HEK293 (cell line): ENCODE measurements around the gene CNIH3.

Experiments used
- CTCF ChIA-PET: fragments of 350-600 bp; formaldehyde crosslinking; extraction: SDS; loops from one replicate; lab custom pipeline; 2021; ENCODE audit warnings: antibody characterized with exemption; lab: Yijun Ruan, JAX
- POLR2A ChIA-PET: fragments of 300-600 bp; formaldehyde crosslinking; extraction: SDS; loops from one replicate; lab custom pipeline; 2020; ENCODE audit warnings: antibody characterized with exemption, inconsistent platforms; lab: Yijun Ruan, JAX
- H3K27ac ChIP-seq: fragments of 200-500 bp; sonication (Bioruptor generic); 2 replicates; pipeline ENCODE4 v1.5.1; 2014; ENCODE audit warnings: low read depth, low read length, control low read depth, inconsistent platforms; ENCODE audit errors: extremely low read depth
- H3K36me3 ChIP-seq, 2 experiments: fragments of 200-500 bp in 1 of 2; sonication (Bioruptor generic) in 1 of 2; 1 replicate in 1 of 2; 2 replicates in 1 of 2; pipeline ENCODE4 v1.5.1; 2014 to 2017; ENCODE audit warnings: inconsistent platforms in 2 of 2, low read length in 2 of 2; ENCODE audit not compliant: control insufficient read depth in 2 of 2, insufficient read depth in 1 of 2
- H3K4me1 ChIP-seq: fragments of 200-500 bp; sonication (Bioruptor generic); 2 replicates; pipeline ENCODE4 v1.5.1; 2014; ENCODE audit warnings: mild to moderate bottlenecking, low read length, inconsistent platforms; ENCODE audit not compliant: control insufficient read depth, insufficient read depth
- H3K4me3 ChIP-seq: 2 replicates; pipeline ENCODE4 v1.5.1; 2011; ENCODE audit warnings: low read depth, mild to moderate bottlenecking, control low read depth, low read length, moderate library complexity
- H3K9me3 ChIP-seq: fragments of 200-500 bp; sonication (Bioruptor generic); 2 replicates; pipeline ENCODE4 v1.5.1; 2014; ENCODE audit warnings: low read depth, low read length, inconsistent platforms; ENCODE audit not compliant: control insufficient read depth, insufficient read depth
- GLIS2 ChIP-seq: fragments of 450-650 bp; formaldehyde crosslinking; IDR thresholded peaks from 2 replicates; pipeline ENCODE4 v1.5.1; 2016; ENCODE audit warnings: missing biosample characterization, missing genetic modification characterization
- PRDM1 ChIP-seq: fragments of 450-650 bp; formaldehyde crosslinking; IDR thresholded peaks from 2 replicates; pipeline ENCODE4; 2016; ENCODE audit warnings: missing biosample characterization, missing genetic modification characterization
- SETDB1 ChIP-seq: IDR thresholded peaks from one replicate; pipeline ENCODE4 v1.6.1; 2017; ENCODE audit warnings: mild to moderate bottlenecking, low read length, moderate library complexity, mixed read lengths; ENCODE audit not compliant: insufficient read length
- WT1 ChIP-seq: fragments of 450-650 bp; formaldehyde crosslinking; IDR thresholded peaks from 2 replicates; pipeline ENCODE4 v1.5.1; 2016; ENCODE audit warnings: missing biosample characterization, missing genetic modification characterization
- ZFHX2 ChIP-seq: fragments of 450-650 bp; formaldehyde crosslinking; conservative IDR thresholded peaks from 2 replicates; pipeline ENCODE4 v1.5.1; 2016; ENCODE audit warnings: missing biosample characterization, missing genetic modification characterization
- ZFP37 ChIP-seq: fragments of 450-650 bp; formaldehyde crosslinking; IDR thresholded peaks from 2 replicates; pipeline ENCODE4 v1.5.1; 2016; ENCODE audit warnings: missing biosample characterization, missing genetic modification characterization
- ZIC2 ChIP-seq: fragments of 450-650 bp; formaldehyde crosslinking; IDR thresholded peaks from 2 replicates; pipeline ENCODE4 v1.5.1; 2016; ENCODE audit warnings: missing biosample characterization, missing genetic modification characterization
- ZNF112 ChIP-seq: fragments of 450-650 bp; formaldehyde crosslinking; IDR thresholded peaks from 2 replicates; pipeline ENCODE4 v1.5.0; 2017; ENCODE audit warnings: missing biosample characterization, missing genetic modification characterization
- ZNF157 ChIP-seq: fragments of 450-650 bp; formaldehyde crosslinking; IDR thresholded peaks from 2 replicates; pipeline ENCODE4 v1.5.1; 2016; ENCODE audit warnings: missing biosample characterization, missing genetic modification characterization
- ZNF169 ChIP-seq: fragments of 450-650 bp; formaldehyde crosslinking; IDR thresholded peaks from 2 replicates; pipeline ENCODE4 v1.5.1; 2016; ENCODE audit warnings: missing biosample characterization, missing genetic modification characterization
- ZNF366 ChIP-seq: fragments of 450-650 bp; formaldehyde crosslinking; conservative IDR thresholded peaks from 2 replicates; pipeline ENCODE4 v1.5.1; 2016; ENCODE audit warnings: missing biosample characterization, missing genetic modification characterization
- ZNF518A ChIP-seq: fragments of 450-650 bp; formaldehyde crosslinking; conservative IDR thresholded peaks from 2 replicates; pipeline ENCODE4 v1.5.1; 2016; ENCODE audit warnings: low read depth, missing biosample characterization, missing genetic modification characterization
- ZNF585B ChIP-seq: fragments of 450-650 bp; formaldehyde crosslinking; IDR thresholded peaks from 2 replicates; pipeline ENCODE4 v1.5.1; 2016; ENCODE audit warnings: missing biosample characterization, missing genetic modification characterization
- ZNF626 ChIP-seq: fragments of 450-650 bp; sonication (Bioruptor Pico); formaldehyde crosslinking; IDR thresholded peaks from 2 replicates; pipeline ENCODE4 v1.5.1; 2018; ENCODE audit warnings: missing biosample characterization, missing genetic modification characterization, inconsistent platforms
- ZNF629 ChIP-seq: fragments of 450-650 bp; formaldehyde crosslinking; IDR thresholded peaks from 2 replicates; pipeline ENCODE4 v1.5.1; 2017; ENCODE audit warnings: missing biosample characterization, missing genetic modification characterization
- ZNF701 ChIP-seq: fragments of 450-650 bp; formaldehyde crosslinking; IDR thresholded peaks from 2 replicates; pipeline ENCODE4 v1.5.1; 2016; ENCODE audit warnings: missing biosample characterization, missing genetic modification characterization
- ZNF747 ChIP-seq: fragments of 450-650 bp; formaldehyde crosslinking; IDR thresholded peaks from 2 replicates; pipeline ENCODE4 v1.5.1; 2016; ENCODE audit warnings: missing biosample characterization, missing genetic modification characterization
- TF ChIP-seq, protein P1 (sequence below): fragments of 450-650 bp; formaldehyde crosslinking; IDR thresholded peaks from 2 replicates; pipeline ENCODE4 v1.5.1; 2016; ENCODE audit warnings: missing biosample characterization, missing genetic modification characterization, low read depth
- TF ChIP-seq, protein P2 (sequence below): fragments of 450-650 bp; formaldehyde crosslinking; IDR thresholded peaks from 2 replicates; pipeline ENCODE4 v1.5.0; 2017; ENCODE audit warnings: missing biosample characterization, missing genetic modification characterization, borderline replicate concordance
- TF ChIP-seq, protein P3 (sequence below): fragments of 450-650 bp; formaldehyde crosslinking; optimal IDR thresholded peaks from 2 replicates; pipeline ENCODE3; 2016; ENCODE audit warnings: missing biosample characterization, mild to moderate bottlenecking, missing genetic modification characterization

CNIH3 gene

DNA sequence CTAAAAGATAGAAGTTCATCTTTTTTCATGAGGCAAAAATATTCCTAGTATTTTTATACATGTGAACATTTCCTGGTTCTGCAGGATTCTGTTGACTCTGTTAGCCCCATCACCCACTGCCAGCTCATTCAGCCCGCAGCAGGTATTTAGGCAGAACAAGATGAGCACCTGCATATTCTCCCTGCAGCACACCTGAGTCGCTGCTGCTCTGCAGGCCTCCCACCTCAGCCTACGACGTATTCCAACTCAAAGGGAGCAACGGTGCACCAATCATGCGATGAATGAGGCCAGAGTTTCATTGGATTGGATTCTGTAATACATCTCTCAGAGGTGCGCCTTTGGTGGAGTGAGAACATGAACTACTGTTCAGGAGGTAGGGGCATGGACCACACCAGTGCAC, 87.6 kb downstream of the CNIH3 start (continued):
- TF ChIP-seq, protein P1, sequence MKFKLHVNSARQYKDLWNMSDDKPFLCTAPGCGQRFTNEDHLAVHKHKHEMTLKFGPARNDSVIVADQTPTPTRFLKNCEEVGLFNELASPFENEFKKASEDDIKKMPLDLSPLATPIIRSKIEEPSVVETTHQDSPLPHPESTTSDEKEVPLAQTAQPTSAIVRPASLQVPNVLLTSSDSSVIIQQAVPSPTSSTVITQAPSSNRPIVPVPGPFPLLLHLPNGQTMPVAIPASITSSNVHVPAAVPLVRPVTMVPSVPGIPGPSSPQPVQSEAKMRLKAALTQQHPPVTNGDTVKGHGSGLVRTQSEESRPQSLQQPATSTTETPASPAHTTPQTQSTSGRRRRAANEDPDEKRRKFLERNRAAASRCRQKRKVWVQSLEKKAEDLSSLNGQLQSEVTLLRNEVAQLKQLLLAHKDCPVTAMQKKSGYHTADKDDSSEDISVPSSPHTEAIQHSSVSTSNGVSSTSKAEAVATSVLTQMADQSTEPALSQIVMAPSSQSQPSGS (tag by site-specific recombination), result no peak
- TF ChIP-seq WT1 (tag by site-specific recombination), result no peak
- TF ChIP-seq ZNF747 (tag by site-specific recombination), result no peak
- no peak for TF ChIP-seq ZNF585B (tag by site-specific recombination)

DNA sequence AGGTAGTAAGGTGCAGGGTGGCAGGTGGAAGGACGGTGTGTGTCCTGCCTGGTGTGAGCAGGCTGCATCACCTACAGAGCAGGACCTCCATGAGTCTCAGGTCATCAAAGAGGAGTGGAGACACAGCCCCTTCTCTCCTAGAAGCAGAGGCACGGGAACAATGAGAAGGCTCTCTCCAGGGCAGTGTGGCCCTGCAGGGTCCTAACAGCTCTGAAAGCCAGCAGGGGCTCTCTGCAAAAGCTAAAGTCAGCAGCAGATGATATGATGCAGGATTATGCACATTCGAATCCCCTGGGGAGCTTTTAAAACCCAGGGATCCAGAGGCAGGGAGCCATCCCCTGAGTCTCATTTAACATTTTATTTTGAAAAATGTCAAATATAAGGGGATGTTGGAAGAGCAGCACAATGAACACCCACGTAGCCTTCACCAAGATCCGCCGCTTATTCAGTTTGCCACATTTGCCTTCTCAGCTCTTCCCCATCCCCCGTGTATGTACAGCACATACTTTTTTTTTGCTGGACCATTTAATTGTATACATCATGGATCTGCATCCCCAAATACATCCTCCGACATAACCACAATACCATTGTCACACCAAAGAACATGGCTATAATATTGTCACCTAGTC, 88.1 kb downstream of the CNIH3 start:
- no peak overlapping the region for H3K27ac ChIP-seq
- H3K4me3 ChIP-seq, result no peak overlapping the region
- H3K9me3 ChIP-seq, result no peaks in the 10 kb centered on the region
- CTCF ChIA-PET, result interaction anchor here (1.0 to 6.3 kb wide), 3 partner anchors 14 to 150 kb away, joined by 3 to 129 read pairs (median 5); no protein-coding TSS in a partner anchor
- TF ChIP-seq ZIC2 (tag by site-specific recombination), result peak; percentile 98
- no peak for TF ChIP-seq GLIS2
- no peaks in the 10 kb centered on the region for H3K36me3 ChIP-seq
- H3K4me1 ChIP-seq, result no peaks in the 10 kb centered on the region
- POLR2A ChIA-PET, result no interaction called here

GRCh38 chr1:224705578-224705977, 89.5 kb downstream of the CNIH3 start:
- Histone ChIP-seq H3K4me1 (peaks cover 4% of the 10 kb centered on the region; the same call in 1 of the 2 replicates), H3K36me3 (no peaks in the 10 kb centered on the region), H3K9me3 (no peaks in the 10 kb centered on the region), H3K27ac (no peak overlapping the region), H3K4me3 (no peak overlapping the region)
- ChIA-PET CTCF (no interaction called here), POLR2A (no interaction called here)
- peak; percentile 92; the same call in 1 of the 2 replicates for TF ChIP-seq ZNF169
- TF ChIP-seq ZNF626 (tag by site-specific recombination), result no peak
- TF ChIP-seq ZNF157, result no peak
- TF ChIP-seq, protein P2, sequence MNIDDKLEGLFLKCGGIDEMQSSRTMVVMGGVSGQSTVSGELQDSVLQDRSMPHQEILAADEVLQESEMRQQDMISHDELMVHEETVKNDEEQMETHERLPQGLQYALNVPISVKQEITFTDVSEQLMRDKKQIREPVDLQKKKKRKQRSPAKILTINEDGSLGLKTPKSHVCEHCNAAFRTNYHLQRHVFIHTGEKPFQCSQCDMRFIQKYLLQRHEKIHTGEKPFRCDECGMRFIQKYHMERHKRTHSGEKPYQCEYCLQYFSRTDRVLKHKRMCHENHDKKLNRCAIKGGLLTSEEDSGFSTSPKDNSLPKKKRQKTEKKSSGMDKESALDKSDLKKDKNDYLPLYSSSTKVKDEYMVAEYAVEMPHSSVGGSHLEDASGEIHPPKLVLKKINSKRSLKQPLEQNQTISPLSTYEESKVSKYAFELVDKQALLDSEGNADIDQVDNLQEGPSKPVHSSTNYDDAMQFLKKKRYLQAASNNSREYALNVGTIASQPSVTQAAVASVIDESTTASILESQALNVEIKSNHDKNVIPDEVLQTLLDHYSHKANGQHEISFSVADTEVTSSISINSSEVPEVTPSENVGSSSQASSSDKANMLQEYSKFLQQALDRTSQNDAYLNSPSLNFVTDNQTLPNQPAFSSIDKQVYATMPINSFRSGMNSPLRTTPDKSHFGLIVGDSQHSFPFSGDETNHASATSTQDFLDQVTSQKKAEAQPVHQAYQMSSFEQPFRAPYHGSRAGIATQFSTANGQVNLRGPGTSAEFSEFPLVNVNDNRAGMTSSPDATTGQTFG, result no peak
- no peak for TF ChIP-seq ZNF701 (tag by site-specific recombination)
- no peak for TF ChIP-seq ZFP37 (tag by site-specific recombination)
- TF ChIP-seq ZFHX2 (tag by site-specific recombination), result no peak
- no peak for TF ChIP-seq ZNF518A (tag by site-specific recombination)
- TF ChIP-seq SETDB1, result no peak
- no peak for TF ChIP-seq ZNF747 (tag by site-specific recombination)
- TF ChIP-seq WT1 (tag by site-specific recombination), result no peak
- TF ChIP-seq ZNF366 (tag by site-specific recombination), result 0 out of 2 replicates have a peak, but pooled peaks have one; percentile 13
- peak; percentile 88 for TF ChIP-seq PRDM1
- TF ChIP-seq, protein P3, sequence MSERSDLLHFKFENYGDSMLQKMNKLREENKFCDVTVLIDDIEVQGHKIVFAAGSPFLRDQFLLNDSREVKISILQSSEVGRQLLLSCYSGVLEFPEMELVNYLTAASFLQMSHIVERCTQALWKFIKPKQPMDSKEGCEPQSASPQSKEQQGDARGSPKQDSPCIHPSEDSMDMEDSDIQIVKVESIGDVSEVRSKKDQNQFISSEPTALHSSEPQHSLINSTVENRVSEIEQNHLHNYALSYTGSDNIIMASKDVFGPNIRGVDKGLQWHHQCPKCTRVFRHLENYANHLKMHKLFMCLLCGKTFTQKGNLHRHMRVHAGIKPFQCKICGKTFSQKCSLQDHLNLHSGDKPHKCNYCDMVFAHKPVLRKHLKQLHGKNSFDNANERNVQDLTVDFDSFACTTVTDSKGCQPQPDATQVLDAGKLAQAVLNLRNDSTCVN (tag by site-specific recombination), result no peak
- no peak for TF ChIP-seq ZNF629 (tag by site-specific recombination)
- no peak for TF ChIP-seq ZNF112 (tag by site-specific recombination)
